HG03175 (cell line): Measurements from ENCODE around the gene FAM163B.

Experiments
- ATAC-seq: cut with Tn5 transposase; IDR thresholded peaks from one replicate; pipeline ENCODE4 v1.9.1; 2021; ENCODE audit warnings: mild to moderate bottlenecking, moderate library complexity; ENCODE audit not compliant: unreplicated experiment

FAM163B gene

GRCh38 chr9:133551446-133551845 is 57.7 kb downstream of the FAM163B start:
- no peak for ATAC-seq

DNA sequence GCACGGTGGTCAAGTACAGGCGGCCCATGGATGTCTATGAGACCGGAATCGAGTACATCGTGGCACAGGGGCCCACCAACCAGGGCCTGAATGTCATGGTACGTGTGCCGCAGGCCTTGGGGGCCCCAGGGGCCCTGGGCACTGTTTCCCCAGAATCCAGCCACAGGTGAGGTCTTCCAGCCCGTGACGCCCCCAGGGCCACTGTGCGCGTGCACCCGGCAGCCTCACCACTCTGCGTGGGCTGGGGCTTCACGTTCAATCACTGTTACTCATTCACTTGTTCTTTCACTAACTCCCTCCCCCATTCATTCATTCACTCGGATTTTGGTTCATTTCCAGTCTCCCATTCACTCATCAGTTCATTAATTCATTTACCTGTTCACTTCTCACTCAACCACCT is 62.1 kb downstream of the FAM163B start:
- no peak for ATAC-seq

- ATAC-seq: no peak
Measured at GRCh38 chr9:133546287-133546680, 62.9 kb downstream of the FAM163B start.

- ATAC-seq: no peak
Measured at GRCh38 chr9:133545494-133546286, 63.5 kb downstream of the FAM163B start.

DNA sequence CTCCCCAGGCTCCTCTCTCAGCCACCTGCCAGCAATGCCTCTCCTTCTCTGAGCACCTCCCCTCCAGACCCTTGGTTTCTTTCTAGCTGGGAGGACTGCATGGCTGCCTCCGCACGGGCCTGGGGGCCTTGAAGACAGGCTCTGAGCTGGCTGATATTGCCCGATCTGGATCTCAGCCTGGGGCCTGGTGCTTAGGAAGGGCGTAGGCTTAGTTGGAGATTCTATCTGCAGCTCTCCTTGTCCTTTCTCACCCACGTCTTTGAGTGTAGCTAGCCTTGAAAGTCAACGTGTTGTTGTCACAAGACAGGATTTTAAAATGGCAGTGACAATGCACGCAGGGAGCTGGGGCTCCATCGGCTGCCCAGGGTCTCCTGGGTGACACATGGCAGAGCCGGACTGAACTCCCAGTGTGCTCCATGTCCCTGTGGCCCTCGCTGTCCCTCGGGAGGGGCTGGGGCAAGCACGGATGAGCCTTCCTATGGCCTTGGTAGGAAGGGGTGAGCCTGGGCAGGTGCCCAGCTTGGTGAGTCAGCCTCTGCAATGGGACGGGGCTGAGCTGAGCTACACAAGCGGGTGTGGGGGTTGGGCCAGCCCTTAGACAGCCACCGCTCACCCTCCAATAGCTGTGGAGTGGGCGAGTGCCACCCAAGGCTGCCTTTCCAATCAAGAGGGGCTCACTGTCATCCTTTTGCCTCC is 65.3 kb downstream of the FAM163B start:
- ATAC-seq: no peak

GRCh38 chr9:133542002-133542401 is 67.2 kb downstream of the FAM163B start:
- no peak for ATAC-seq

- ATAC-seq: no peak
Measured at GRCh38 chr9:133540698-133541025, 68.5 kb downstream of the FAM163B start.

DNA sequence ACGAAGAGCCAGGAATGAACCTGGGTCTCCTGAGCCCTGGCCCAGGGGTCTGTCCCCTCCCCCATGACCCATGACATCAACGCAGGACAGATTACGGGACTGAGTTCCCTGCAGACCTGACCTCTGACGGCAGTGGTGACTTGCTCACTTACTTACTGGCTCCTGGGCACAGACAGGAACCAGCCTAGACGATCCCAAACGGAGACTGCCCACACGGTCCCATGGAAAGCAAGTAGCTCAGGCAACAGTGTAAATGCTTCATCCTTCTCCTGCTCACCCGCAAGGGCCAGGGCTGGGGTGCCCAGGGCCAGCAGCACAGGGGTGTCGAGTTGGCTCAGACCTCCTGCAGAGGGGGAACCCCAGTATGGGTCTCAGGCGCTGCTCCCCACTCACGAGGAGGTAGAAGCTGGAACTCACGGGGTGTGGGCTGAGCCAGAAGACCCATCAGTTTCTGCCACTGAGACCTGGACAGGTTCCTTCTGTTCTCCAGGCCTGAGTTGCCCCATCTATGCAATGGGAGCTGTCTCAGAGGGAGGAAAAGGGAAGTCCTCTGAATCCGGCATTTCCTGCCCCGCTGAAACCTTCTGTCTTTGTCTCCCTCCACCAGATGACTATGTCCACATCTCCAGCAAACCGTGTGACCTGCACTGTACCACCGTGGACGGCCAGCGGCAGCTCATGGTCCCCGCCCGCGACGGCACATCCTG is 69.0 kb downstream of the FAM163B start:
- ATAC-seq: no peak

DNA sequence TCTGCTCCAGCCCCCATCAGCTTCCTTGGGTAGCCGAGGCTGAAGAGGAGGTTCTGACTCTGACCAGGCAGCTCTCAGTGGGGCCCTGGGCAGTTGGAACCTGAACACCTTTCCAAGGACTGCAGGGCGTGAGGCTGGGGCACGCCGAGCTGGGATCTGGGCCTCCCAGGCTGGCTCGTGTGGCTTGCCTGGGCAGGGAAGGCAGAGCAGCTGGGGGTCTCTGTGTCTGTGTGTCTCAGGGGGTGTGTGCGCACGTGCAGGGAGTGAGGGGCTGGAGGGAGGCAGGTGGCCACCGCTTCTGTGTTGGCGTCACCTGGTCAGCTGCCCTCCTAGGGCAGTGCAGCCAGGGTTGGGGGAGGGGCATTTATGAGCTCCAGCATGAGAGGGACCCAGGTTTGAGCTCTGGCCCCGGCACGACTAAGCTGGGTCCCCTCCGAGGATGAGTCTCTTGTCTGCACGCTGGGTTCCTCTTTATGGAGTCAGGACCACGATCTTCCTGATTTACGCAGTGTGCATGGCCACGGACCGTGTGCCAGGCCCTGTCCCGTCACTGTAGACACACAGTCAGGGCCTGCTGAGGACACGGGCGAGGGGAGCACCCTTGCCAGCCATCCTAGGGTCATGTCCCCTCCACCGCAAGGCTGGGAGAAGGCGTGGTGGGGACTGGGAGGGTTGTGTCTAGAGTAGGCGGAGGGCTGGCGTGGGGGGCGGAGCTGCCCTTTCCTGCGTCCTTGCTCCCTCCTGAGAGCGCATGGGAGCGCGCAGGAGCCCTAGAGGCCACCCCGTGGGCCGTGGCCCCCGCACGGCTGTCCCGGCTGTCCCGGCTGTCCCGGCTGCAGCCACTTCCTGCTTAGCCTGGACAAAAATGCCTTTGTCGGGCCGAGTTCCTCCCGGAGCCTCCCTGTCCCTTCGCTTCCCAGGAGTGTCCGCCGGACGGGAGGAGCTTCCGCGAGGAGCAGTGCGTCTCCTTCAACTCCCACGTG is 70.0 kb downstream of the FAM163B start:
- ATAC-seq: no peak

DNA sequence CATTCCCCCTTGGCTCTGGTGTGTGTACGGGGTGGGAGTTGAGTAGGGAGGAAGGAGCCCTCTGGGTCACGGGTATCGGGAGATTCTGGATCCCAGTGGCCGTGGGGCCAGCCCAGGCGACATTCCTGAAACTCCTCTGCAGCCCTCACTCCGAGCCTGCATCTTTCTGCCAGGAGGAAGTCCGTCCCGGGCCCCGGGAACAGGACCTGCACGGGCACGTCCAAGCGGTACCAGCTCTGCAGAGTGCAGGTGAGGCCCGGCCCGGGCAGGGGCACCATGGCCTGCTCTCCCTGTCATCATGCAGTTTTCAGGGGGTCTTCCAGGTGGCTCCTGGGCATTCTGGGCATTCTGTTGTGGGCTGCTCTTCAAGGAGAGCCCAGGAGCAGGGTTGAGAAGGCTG is 71.0 kb downstream of the FAM163B start:
- no peak for ATAC-seq

DNA sequence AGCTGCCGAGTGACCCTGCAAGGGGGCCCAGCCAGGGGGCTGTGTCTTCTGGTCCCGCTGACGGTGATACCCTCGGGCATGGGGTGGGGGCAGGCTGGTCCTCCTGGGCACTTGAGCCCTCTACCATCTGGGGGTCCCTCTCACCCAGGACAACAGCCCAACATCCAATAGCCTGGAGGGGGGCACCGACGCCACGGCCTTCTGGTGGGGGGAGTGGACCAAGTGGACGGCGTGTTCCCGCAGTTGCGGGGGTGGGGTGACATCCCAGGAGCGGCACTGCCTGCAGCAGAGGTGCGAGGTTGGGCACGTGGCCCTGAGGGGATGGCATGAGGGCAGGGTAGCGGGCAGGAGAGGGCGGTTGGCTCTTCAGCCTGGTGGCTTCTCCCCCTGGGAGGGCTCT is 71.9 kb downstream of the FAM163B start:
- ATAC-seq: no peak

- no peak for ATAC-seq
Measured at GRCh38 chr9:133536536-133536935, 72.7 kb downstream of the FAM163B start.

DNA sequence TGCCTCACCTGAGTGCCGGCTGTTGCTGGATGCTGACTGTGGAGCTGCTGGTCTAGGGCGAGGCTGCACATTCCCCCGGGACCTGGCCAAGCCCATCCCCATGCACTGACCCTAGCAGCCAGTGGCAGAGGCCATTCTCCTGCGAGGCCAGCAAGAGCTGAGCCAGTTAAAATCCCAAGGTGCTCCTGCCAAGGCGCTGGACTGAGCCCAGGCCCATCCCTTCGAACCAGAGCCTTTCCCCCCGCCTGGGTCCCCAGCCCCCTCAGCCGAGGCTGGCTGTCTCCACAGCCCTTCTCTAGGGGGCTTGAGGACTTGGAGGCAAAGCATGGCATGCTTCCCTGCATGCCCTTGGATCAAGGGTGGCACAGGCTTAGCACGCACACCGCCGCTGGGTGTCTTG is 73.1 kb downstream of the FAM163B start:
- ATAC-seq: no peak

- ATAC-seq: no peak
Measured at GRCh38 chr9:133535306-133535877, 73.8 kb downstream of the FAM163B start.

- no peak for ATAC-seq
Measured at GRCh38 chr9:133534346-133535291, 74.6 kb downstream of the FAM163B start, which contains the start of gene ADAMTSL2. TSS of gene ADAMTSL2 (plus strand) at chr9:133534704. CDS start at chr9:133536713, 2,009 bp downstream.

GRCh38 chr9:133533857-133534256 is 75.3 kb downstream of the FAM163B start:
- ATAC-seq: no peak

GRCh38 chr9:133532937-133533668 is 76.1 kb downstream of the FAM163B start:
- no peak for ATAC-seq

DNA sequence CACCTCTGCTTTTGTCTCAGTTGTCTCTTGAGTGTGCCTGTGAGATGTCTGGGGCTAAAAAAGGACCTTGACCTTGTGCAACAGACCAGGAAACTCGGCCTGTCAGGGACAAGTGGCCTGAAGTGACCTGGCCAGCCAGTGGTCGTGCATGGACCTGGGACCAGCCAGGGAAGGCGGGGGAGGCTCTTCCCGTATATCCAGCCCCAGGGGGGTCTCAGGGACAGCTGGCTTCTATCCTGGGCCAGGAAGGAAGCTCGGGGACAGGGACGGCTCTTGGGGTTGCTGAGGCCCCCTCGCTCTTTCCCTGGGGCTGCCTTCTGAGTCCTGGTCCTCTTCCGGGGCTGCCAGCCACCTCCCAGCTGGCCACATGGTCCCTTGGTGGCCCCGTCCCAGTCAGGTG is 77.9 kb downstream of the FAM163B start:
- ATAC-seq: no peak

DNA sequence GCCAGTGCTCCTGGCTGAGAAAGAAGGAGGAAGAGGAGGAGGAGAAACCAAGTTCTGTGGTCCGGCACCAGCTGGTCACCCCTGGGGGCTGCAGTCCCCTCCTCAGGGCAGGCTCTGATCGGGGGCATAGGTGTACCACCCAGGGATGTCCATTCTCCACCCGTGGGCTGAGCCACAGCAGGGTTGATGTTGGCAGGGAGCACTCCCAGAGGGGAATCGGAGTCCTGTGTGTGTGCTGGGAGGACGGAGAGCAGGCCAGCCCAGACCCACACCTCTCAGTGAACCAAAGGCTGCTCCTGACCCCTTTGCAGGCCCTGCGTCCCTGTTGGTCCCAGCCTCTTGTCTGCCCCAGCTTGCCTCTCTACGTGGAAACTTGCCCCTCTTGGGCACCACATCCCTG is 79.3 kb downstream of the FAM163B start:
- ATAC-seq: no peak
